SK-N-SH (cell line): ENCODE data around the gene C17orf75.

ENCODE experiments used
- CTCF ChIP-seq: fragments of 200-600 bp; sonication (generic); IDR thresholded peaks from 2 replicates; pipeline ENCODE4 v1.6.1; 2017; ENCODE audit warnings: antibody characterized with exemption, mild to moderate bottlenecking, moderate library complexity
- EP300 ChIP-seq, 2 experiments: IDR thresholded peaks; 2 replicates each; pipeline versions ENCODE4 v1.4.0 to v1.6.1; 2012; ENCODE audit warnings: borderline replicate concordance in 1 of 2, low read depth in 1 of 2, low read length in 1 of 2
- RCOR1 ChIP-seq: fragments of 150-350 bp; IDR thresholded peaks from 2 replicates; pipeline ENCODE4 v1.6.1; 2017; ENCODE audit warnings: antibody characterized with exemption, low read length
- RFX5 ChIP-seq: IDR thresholded peaks from 2 replicates; pipeline ENCODE4 v1.6.1; 2012; ENCODE audit warnings: mild to moderate bottlenecking, improper control_type of control experiment, low read length
- TEAD4 ChIP-seq: IDR thresholded peaks from 2 replicates; pipeline ENCODE4 v1.4.0; 2012; ENCODE audit warnings: mild to moderate bottlenecking, borderline replicate concordance; ENCODE audit not compliant: insufficient read depth
- ZBTB33 ChIP-seq: IDR thresholded peaks from 2 replicates; pipeline ENCODE4 v1.4.0; 2012; ENCODE audit warnings: low read depth, borderline replicate concordance

- TF ChIP-seq CTCF (no peak), RFX5 (no peak), TEAD4 (no peak), EP300 (IDR thresholded peaks at IDR 0.05; ENCODE audit: borderline replicate concordance in 1 of 2, low read depth in 1 of 2, low read length in 1 of 2) (no peak), RCOR1 (no peak), ZBTB33 (no peak)
Observed at GRCh38 chr17:32348483-32348800, 6.5 kb upstream of the C17orf75 start.
